ENCODE data around the gene LHPP.

DNA sequence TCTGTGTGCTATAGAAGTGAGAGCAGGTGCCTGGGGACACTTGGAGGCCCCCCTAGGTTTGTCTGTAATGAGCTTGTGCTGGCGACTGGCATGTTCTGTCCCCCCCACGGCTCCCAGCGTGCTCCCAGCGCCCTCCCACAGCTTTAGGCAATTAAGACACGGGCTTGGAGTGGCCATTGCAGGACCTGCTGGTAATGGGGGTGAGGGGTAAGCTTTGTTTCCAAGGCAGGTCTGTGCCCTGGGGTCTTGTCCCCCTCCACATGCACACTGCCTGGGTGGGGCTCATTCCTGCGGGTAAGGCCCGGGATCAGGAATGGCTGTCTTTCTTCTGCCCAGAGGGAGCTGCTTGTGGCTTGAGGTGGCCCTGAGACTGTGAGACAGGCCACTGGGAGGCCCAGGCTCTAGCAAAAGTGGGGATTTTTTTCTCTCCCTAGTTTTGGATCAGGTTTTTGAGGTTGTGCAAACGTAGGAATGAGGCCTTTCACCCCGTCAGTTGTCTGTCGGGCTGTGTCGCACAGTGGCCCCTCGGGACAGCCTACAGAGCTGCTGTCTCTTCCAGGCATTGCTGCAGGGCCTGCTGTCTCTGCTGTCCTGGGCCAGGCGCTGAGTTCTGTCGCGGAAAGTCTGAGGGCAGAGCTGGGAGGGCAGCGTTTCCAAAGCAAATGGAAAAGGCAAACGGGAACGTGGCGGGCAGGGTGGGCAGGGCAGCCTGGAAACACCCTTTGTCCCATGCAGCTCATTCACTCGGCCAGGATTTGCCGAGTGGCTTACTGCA lies 107.4 kb downstream of the LHPP start:
- TF ChIP-seq, protein P1, sequence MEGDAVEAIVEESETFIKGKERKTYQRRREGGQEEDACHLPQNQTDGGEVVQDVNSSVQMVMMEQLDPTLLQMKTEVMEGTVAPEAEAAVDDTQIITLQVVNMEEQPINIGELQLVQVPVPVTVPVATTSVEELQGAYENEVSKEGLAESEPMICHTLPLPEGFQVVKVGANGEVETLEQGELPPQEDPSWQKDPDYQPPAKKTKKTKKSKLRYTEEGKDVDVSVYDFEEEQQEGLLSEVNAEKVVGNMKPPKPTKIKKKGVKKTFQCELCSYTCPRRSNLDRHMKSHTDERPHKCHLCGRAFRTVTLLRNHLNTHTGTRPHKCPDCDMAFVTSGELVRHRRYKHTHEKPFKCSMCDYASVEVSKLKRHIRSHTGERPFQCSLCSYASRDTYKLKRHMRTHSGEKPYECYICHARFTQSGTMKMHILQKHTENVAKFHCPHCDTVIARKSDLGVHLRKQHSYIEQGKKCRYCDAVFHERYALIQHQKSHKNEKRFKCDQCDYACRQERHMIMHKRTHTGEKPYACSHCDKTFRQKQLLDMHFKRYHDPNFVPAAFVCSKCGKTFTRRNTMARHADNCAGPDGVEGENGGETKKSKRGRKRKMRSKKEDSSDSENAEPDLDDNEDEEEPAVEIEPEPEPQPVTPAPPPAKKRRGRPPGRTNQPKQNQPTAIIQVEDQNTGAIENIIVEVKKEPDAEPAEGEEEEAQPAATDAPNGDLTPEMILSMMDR (conservative IDR thresholded peaks at IDR 0.05), result no peak
- TF ChIP-seq ZFX (IDR thresholded peaks at IDR 0.05), result no peak
